K562 (cell line): Measurements from ENCODE around the gene PAEP. TPM values are rescaled to one million over a fixed set of nuclear protein-coding genes. Genes with fewer than 3 reads are reported as not detected.

Experiments used
- ATAC-seq: fragments of 200-7000 bp; cut with Tn5 transposase; 3 replicates; pipeline ENCODE4 v1.9.1; 2020; ENCODE audit warnings: moderate library complexity
- BruUV-seq: library from RNA; stranded (reverse); fragments of 400-500 nt; replicated peaks from 2 replicates; lab custom pipeline; 2021; lab: Mats Ljungman, UMichigan
- CTCF ChIA-PET: fragments of 300-600 bp; formaldehyde crosslinking; extraction: SDS; loops from one replicate; lab custom pipeline; 2021; ENCODE audit warnings: low intra/inter-chr PET ratio; lab: Yijun Ruan, JAX
- POLR2A ChIA-PET: fragments of 300-600, 350-650 bp; sonication (Branson Sonifier 250); formaldehyde crosslinking; extraction: SDS; loops from one replicate; lab custom pipeline; 2021; ENCODE audit warnings: antibody characterized with exemption, inconsistent platforms; lab: Yijun Ruan, JAX
- DNase-seq, 4 experiments: peaks; one replicate each; pipeline versions ENCODE4 v3.0.0 to v3.0.0-alpha.2; 2011 to 2018; ENCODE audit warnings: low spot score in 3 of 4, mixed read lengths in 3 of 4; ENCODE audit errors: extremely low read depth in 1 of 4
- FAIRE-seq: peaks from 2 replicates; lab custom pipeline; 2011; peaks lifted over from hg19 to GRCh38; lab: Jason Lieb, UNC
- H2AFZ ChIP-seq: 2 replicates; pipeline ENCODE4 v1.6.0; 2011; ENCODE audit warnings: low read depth, low read length, control low read depth, inconsistent platforms
- H3K27ac ChIP-seq: fragments of 200-600 bp; 3 replicates; pipeline ENCODE4 v1.8.0; 2011; ENCODE audit warnings: low read depth, mild to moderate bottlenecking, control low read depth, inconsistent platforms, low read length, moderate library complexity, mixed read lengths; ENCODE audit errors: extremely low read depth
- H3K27me3 ChIP-seq, 2 experiments: fragments of 300-600 bp in 1 of 2; 2 replicates in 1 of 2; 3 replicates in 1 of 2; pipeline versions ENCODE4 v1.6.0 to v1.8.0; 2011; ENCODE audit warnings: inconsistent platforms in 2 of 2, low read length in 2 of 2, mild to moderate bottlenecking in 1 of 2, mixed read lengths in 1 of 2, moderate library complexity in 1 of 2; ENCODE audit not compliant: control insufficient read depth in 2 of 2, insufficient read depth in 2 of 2
- H3K36me3 ChIP-seq: fragments of 300-600 bp; 3 replicates; pipeline ENCODE4 v1.8.0; 2011; ENCODE audit warnings: mild to moderate bottlenecking, low read length, inconsistent platforms; ENCODE audit not compliant: control insufficient read depth, insufficient read depth
- H3K4me1 ChIP-seq, 2 experiments: fragments of 200-600 bp in 1 of 2; replicated peaks in 1 of 2; 2 replicates in 1 of 2; 3 replicates in 1 of 2; pipeline versions ENCODE4 v1.5.1 to v1.8.0; 2011; ENCODE audit warnings: inconsistent platforms in 2 of 2, low read length in 2 of 2, mild to moderate bottlenecking in 1 of 2, mixed read lengths in 1 of 2, moderate library complexity in 1 of 2; ENCODE audit not compliant: control insufficient read depth in 2 of 2, insufficient read depth in 2 of 2
- H3K4me2 ChIP-seq: 2 replicates; pipeline ENCODE4 v1.6.1; 2011; ENCODE audit warnings: low read length, control low read depth, inconsistent platforms, mixed read lengths; ENCODE audit not compliant: insufficient read depth
- H3K4me3 ChIP-seq: fragments of 200-600 bp; sonication (generic), shearing (Covaris generic); 2 replicates; pipeline ENCODE4 v1.5.1; 2016; ENCODE audit warnings: control low read depth, inconsistent platforms
- H3K79me2 ChIP-seq: fragments of 200-600 bp; 3 replicates; pipeline ENCODE4 v1.8.0; 2011; ENCODE audit warnings: low read length, inconsistent platforms; ENCODE audit not compliant: control insufficient read depth, insufficient read depth
- H3K9ac ChIP-seq, 2 experiments: 2 replicates each; pipeline versions ENCODE4 v1.6.0 to v1.6.1; 2011; ENCODE audit warnings: low read depth in 2 of 2, low read length in 2 of 2, control low read depth in 1 of 2, inconsistent platforms in 1 of 2, mild to moderate bottlenecking in 1 of 2, mixed read lengths in 1 of 2; ENCODE audit not compliant: insufficient read depth in 1 of 2
- H3K9me1 ChIP-seq: one replicate; pipeline ENCODE4 v1.6.0; 2011; ENCODE audit warnings: inconsistent platforms, mild to moderate bottlenecking, low read length, moderate library complexity; ENCODE audit not compliant: control insufficient read depth, insufficient read depth
- H3K9me3 ChIP-seq: replicated peaks from 2 replicates; pipeline ENCODE4 v1.5.1; 2011; ENCODE audit warnings: low read depth, low read length, inconsistent platforms; ENCODE audit not compliant: control insufficient read depth, insufficient read depth
- H4K20me1 ChIP-seq: replicated peaks from 2 replicates; pipeline ENCODE4 v1.6.1; 2011; ENCODE audit warnings: low read length, inconsistent platforms, mixed read lengths; ENCODE audit not compliant: control insufficient read depth, insufficient read depth
- ARID1B ChIP-seq: fragments of 450-650 bp; IDR thresholded peaks from 2 replicates; pipeline ENCODE4 v1.6.1; 2016; ENCODE audit warnings: antibody characterized with exemption, mild to moderate bottlenecking, inconsistent platforms
- CEBPG ChIP-seq, 3 experiments: fragments of 200-800 bp in 1 of 3; sonication (Bioruptor generic) in 1 of 3; sonication (generic) in 1 of 3; formaldehyde crosslinking in 1 of 3; IDR thresholded peaks in 2 of 3; conservative IDR thresholded peaks in 1 of 3; 2 replicates each; pipeline versions ENCODE4 v1.6.1 to v1.8.0; 2016 to 2022; ENCODE audit warnings: missing compliant biosample characterization in 2 of 3, missing genetic modification characterization in 2 of 3, mild to moderate bottlenecking in 1 of 3, missing genetic modification reagents in 1 of 3
- EP300 ChIP-seq: IDR thresholded peaks from 2 replicates; pipeline ENCODE4 v1.6.1; 2012; ENCODE audit warnings: low read length, improper control_type of control experiment
- ETV6 ChIP-seq, 3 experiments: fragments of 150-350 bp in 1 of 3; sonication (generic) in 1 of 3; formaldehyde crosslinking in 1 of 3; IDR thresholded peaks; 2 replicates each; pipeline versions ENCODE4 v1.6.1 to v1.8.0; 2014 to 2022; ENCODE audit warnings: borderline replicate concordance in 2 of 3, low read depth in 2 of 3, antibody characterized with exemption in 1 of 3, low read length in 1 of 3, mild to moderate bottlenecking in 1 of 3, missing genetic modification reagents in 1 of 3
- FOSL1 ChIP-seq: fragments of 200-800 bp; sonication (Bioruptor generic); conservative IDR thresholded peaks from 2 replicates; pipeline ENCODE4 v1.6.1; 2016; ENCODE audit warnings: missing genetic modification characterization, missing compliant biosample characterization
- GATAD2B ChIP-seq: fragments of 450-650 bp; IDR thresholded peaks from 2 replicates; pipeline ENCODE4 v1.6.1; 2017; ENCODE audit warnings: mild to moderate bottlenecking, borderline replicate concordance
- MIER1 ChIP-seq: fragments of 450-650 bp; IDR thresholded peaks from 2 replicates; pipeline ENCODE4 v1.6.1; 2016; ENCODE audit warnings: antibody characterized with exemption, mild to moderate bottlenecking, low read depth
- SIN3A ChIP-seq, 2 experiments: fragments of 150-350 bp in 1 of 2; IDR thresholded peaks; 2 replicates each; pipeline ENCODE4 v1.6.1; 2011 to 2016; ENCODE audit warnings: borderline replicate concordance in 2 of 2, low read depth in 2 of 2, low read length in 2 of 2, mild to moderate bottlenecking in 2 of 2, moderate library complexity in 2 of 2; ENCODE audit not compliant: control insufficient read depth in 1 of 2
- SLC30A9 ChIP-seq: fragments of 250-450 bp; sonication (Bioruptor Pico); IDR thresholded peaks from 2 replicates; pipeline ENCODE4 v1.8.0; 2022; ENCODE audit warnings: mild to moderate bottlenecking, moderate library complexity
- U2AF2 ChIP-seq: fragments of 200-400 bp; formaldehyde crosslinking; optimal IDR thresholded peaks from 2 replicates; pipeline ENCODE3; 2017; ENCODE audit warnings: low read depth, mild to moderate bottlenecking, low read length
- XRCC4 ChIP-seq: IDR thresholded peaks from one replicate; pipeline ENCODE4 v1.6.1; 2011; ENCODE audit not compliant: insufficient read depth, insufficient read length; ENCODE audit errors: extremely low read depth
- WGBS: fragments of 100-300 bp; shearing (Covaris generic); methylation state at CpG from one replicate; pipeline ENCODE4 v1.1.6; 2016; ENCODE audit warnings: low coverage, mixed read lengths; ENCODE audit not compliant: insufficient coverage; ENCODE audit errors: missing lambda C conversion rate; 5-methylcytosine and 5-hydroxymethylcytosine counted together
- in situ Hi-C: fragments of 300-500 bp; cut with MboI; formaldehyde crosslinking; loops from 4 replicates; pipeline ENCODE4 v1.15.0; 2018; ENCODE audit warnings: inconsistent platforms, mixed read lengths
- intact Hi-C: fragments of 100-400 bp; cut with micrococcal nuclease; formaldehyde crosslinking; loops from 2 replicates; pipeline ENCODE4 v1.14.2; 2022
- polyA plus RNA-seq, 8 experiments: library from polyadenylated mRNA; depleted of rRNA in 4 of 8; stranded (reverse) in 5 of 8; unstranded in 3 of 8; fragments of >200 nt; fragmentation: Nextera tagmentation in 2 of 8; fragmentation: Illumina TruSeq in 1 of 8; extraction: Ambion mirVana in 2 of 8; extraction: Trizol in 1 of 8; gene quantifications; 2 replicates each; pipeline versions ENCODE4 v1.2.1 to v1.2.3, GENCODE V29; 2011 to 2014; ENCODE audit warnings: inconsistent platforms in 1 of 8, missing spikeins in 1 of 8
- total RNA-seq, 7 experiments: library from RNA; depleted of rRNA in 6 of 7; stranded (reverse); fragments of >200 nt in 6 of 7; fragmentation: Illumina TruSeq in 2 of 7; extraction: Trizol in 2 of 7; gene quantifications; 2 replicates each; pipeline versions ENCODE4 v1.2.1 to v1.2.3, GENCODE V29; 2011 to 2021; ENCODE audit warnings: low replicate concordance in 1 of 7
- TF ChIP-seq, protein P1 (sequence below): sonication (generic); IDR thresholded peaks from 2 replicates; pipeline ENCODE4 v1.6.1; 2016
- TF ChIP-seq, protein P2 (sequence below): fragments of 250-450 bp; sonication (Bioruptor Pico); IDR thresholded peaks from 2 replicates; pipeline ENCODE4 v1.5.0; 2020; ENCODE audit warnings: mild to moderate bottlenecking, borderline replicate concordance
- TF ChIP-seq, protein P3 (sequence below): sonication (generic); formaldehyde crosslinking; IDR thresholded peaks from 2 replicates; pipeline ENCODE4 v1.8.1; 2023; ENCODE audit warnings: mild to moderate bottlenecking, missing genetic modification reagents

Gene PAEP
- total and polyA plus RNA-seq, 9 of the 15 experiments (the other 6 are each of a cell fraction or from before 2014, with no cell fraction given): 0.22 to 4.5 (median 0.58) TPM

DNA sequence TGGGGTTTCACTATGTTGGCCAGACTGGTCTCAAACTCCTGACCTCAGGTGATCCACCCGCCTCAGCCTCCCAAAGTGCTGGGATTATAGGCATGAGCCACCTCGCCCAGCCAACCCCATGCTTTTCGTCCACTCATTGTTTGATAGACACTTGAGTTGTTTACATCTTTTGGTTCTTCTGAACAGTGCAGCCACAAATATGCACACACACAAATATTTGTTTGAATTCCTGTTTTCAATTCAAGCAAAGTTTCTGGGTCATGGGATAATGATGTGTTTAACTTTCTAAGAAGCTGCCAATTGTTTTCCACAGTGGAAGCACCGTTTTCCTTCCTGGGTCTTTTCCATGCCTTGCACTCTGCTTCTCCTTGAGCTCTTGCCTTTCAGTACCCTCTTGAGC is 6.8 kb upstream of the PAEP start (continued):
- TF ChIP-seq ETV6 (IDR thresholded peaks at IDR 0.05; ENCODE audit: borderline replicate concordance in 1 of 2, low read depth in 2 of 2, low read length in 1 of 2) (no peak), ETV6 (CRISPR knock-in tag; IDR thresholded peaks at IDR 0.05; ENCODE audit: borderline replicate concordance) (no peak)

DNA sequence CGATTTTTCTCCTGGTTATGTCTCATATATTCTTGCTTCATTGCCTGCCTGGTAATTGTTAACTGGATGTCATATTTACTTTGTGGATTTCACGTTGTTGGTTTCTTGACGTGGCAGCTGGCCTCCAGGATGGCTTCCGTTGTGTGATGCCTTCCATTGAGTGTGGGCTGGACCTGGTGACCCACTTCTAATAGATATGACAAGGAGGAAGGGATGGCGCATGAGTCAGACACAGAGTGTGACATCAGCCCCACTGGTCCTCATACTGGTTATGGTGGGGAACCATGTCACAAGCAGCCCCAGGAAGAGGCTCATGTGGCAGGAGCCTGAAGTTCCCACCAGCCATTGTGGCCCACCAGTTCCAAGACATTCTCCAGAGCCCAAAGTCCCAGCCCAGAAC is 6.4 kb upstream of the PAEP start:
- H4K20me1 ChIP-seq: 0 out of 2 replicates have a peak, but pooled peaks cover 3% of the 10 kb centered on the region
- DNase-seq (peak in 2 of 4 experiments; percentile 28 to 38), ATAC-seq (peak; percentile 46; the same call in 2 of the 3 replicates), FAIRE-seq (no peak)
- H3K27ac ChIP-seq: no peak overlapping the region
- intact Hi-C loops: no loop called here
- H3K79me2 ChIP-seq: no peaks in the 10 kb centered on the region
- H3K4me3 ChIP-seq: no peak overlapping the region
- CTCF ChIA-PET: no interaction called here
- H3K9me1 ChIP-seq: no peaks in the 10 kb centered on the region
- BruUV-seq: no TSS peak
- in situ Hi-C loops: no loop called here
- 6% methylated on average over 5 of the region's 5 CpGs for WGBS
- H3K36me3 ChIP-seq: no peaks in the 10 kb centered on the region
- no peak overlapping the region for H3K4me2 ChIP-seq
- POLR2A ChIA-PET: interaction anchor here (0.6 kb wide), 1 partner anchor 15 kb away, joined by 3 read pairs; no protein-coding TSS in a partner anchor
- no peak overlapping the region; the same call in 1 of the 2 replicates for H2AFZ ChIP-seq
- no peak overlapping the region for H3K9ac ChIP-seq
- no peaks in the 10 kb centered on the region for H3K9me3 ChIP-seq
- H3K27me3 ChIP-seq: peaks cover 20 to 49% of the 10 kb centered on the region in 2 experiments; a peak in 4 of 5 replicates
- H3K4me1 ChIP-seq: peaks cover 5 to 19% of the 10 kb centered on the region in 2 experiments; a peak in 3 of 5 replicates
- TF ChIP-seq XRCC4 (no peak), U2AF2 (no peak), FOSL1 (peak; percentile 75), GATAD2B (no peak), CEBPG (CRISPR knock-in tag; IDR thresholded peaks at IDR 0.05) (no peak), CEBPG (tag; conservative IDR thresholded peaks at IDR 0.05 in 1 of 2, IDR thresholded peaks at IDR 0.05 in 1 of 2) (peak in 1 of 2 experiments; percentile 70; a peak in 2 of 4 replicates), ARID1B (peak; percentile 7; the same call in 1 of the 2 replicates), EP300 (no peak), MIER1 (no peak), SIN3A (IDR thresholded peaks at IDR 0.05; ENCODE audit: borderline replicate concordance in 2 of 2, control insufficient read depth in 1 of 2, low read depth in 2 of 2, low read length in 2 of 2) (no peak), SLC30A9 (CRISPR knock-in tag) (no peak)
- TF ChIP-seq, protein P1, sequence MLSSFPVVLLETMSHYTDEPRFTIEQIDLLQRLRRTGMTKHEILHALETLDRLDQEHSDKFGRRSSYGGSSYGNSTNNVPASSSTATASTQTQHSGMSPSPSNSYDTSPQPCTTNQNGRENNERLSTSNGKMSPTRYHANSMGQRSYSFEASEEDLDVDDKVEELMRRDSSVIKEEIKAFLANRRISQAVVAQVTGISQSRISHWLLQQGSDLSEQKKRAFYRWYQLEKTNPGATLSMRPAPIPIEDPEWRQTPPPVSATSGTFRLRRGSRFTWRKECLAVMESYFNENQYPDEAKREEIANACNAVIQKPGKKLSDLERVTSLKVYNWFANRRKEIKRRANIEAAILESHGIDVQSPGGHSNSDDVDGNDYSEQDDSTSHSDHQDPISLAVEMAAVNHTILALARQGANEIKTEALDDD: no peak
- TF ChIP-seq, protein P2, sequence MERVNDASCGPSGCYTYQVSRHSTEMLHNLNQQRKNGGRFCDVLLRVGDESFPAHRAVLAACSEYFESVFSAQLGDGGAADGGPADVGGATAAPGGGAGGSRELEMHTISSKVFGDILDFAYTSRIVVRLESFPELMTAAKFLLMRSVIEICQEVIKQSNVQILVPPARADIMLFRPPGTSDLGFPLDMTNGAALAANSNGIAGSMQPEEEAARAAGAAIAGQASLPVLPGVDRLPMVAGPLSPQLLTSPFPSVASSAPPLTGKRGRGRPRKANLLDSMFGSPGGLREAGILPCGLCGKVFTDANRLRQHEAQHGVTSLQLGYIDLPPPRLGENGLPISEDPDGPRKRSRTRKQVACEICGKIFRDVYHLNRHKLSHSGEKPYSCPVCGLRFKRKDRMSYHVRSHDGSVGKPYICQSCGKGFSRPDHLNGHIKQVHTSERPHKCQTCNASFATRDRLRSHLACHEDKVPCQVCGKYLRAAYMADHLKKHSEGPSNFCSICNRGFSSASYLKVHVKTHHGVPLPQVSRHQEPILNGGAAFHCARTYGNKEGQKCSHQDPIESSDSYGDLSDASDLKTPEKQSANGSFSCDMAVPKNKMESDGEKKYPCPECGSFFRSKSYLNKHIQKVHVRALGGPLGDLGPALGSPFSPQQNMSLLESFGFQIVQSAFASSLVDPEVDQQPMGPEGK: no peak
- TF ChIP-seq, protein P3, sequence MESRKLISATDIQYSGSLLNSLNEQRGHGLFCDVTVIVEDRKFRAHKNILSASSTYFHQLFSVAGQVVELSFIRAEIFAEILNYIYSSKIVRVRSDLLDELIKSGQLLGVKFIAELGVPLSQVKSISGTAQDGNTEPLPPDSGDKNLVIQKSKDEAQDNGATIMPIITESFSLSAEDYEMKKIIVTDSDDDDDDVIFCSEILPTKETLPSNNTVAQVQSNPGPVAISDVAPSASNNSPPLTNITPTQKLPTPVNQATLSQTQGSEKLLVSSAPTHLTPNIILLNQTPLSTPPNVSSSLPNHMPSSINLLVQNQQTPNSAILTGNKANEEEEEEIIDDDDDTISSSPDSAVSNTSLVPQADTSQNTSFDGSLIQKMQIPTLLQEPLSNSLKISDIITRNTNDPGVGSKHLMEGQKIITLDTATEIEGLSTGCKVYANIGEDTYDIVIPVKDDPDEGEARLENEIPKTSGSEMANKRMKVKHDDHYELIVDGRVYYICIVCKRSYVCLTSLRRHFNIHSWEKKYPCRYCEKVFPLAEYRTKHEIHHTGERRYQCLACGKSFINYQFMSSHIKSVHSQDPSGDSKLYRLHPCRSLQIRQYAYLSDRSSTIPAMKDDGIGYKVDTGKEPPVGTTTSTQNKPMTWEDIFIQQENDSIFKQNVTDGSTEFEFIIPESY (CRISPR knock-in tag): no peak
